GM21619 (cell line): ENCODE measurements around the gene ZNF610.

Experiments
- ATAC-seq: cut with Tn5 transposase; IDR thresholded peaks from one replicate; pipeline ENCODE4 v1.9.1; 2021; ENCODE audit not compliant: unreplicated experiment

Gene ZNF610

GRCh38 chr19:52397310-52398080 is 61.5 kb downstream of the ZNF610 start, which contains the start of gene ZNF528:
Gene ZNF528 (plus strand): TSS chr19:52397849. CDS start chr19:52402014, 4,165 bp downstream.
- ATAC-seq, result no peak

GRCh38 chr19:52398081-52398441 is 62.0 kb downstream of the ZNF610 start:
- no peak for ATAC-seq

DNA sequence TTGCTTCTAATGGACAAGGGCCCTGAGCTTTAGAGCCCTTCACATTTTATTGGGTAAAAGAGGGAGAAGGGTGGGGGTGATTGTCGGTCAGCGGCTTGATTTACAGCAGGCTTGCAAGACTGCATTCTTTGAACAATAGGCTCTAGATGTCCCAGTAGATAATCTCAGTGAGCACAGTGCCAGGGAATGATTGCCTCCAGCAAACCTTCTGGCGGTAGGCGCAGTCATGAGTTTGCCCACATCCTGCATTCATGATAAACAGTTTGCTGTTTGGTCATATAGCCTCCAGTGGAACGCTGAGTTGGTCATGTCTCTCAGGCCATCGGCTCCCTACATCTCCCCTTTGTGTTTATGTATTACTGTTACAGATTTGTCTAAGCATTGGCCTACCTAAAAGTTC is 74.2 kb downstream of the ZNF610 start:
- ATAC-seq, result no peak

DNA sequence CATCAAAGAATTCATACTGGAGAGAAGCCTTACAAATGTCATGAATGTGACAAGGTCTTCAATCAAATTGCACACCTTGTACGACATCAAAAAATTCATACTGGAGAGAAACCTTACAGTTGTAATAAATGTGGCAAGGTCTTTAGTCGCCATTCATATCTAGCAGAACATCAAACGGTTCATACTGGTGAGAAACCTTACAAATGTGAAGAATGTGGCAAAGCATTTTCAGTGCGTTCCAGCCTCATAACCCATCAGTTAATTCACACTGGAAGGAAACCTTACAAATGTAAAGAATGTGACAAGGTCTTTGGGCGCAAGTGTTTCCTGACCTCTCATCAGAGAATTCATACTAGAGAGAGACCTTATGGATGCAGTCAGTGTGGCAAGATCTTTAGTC is 79.7 kb downstream of the ZNF610 start:
- ATAC-seq, result no peak
